HepG2 (cell line): ENCODE results near the gene HOXA7. TPM values are rescaled to one million over a fixed set of nuclear protein-coding genes. Genes with fewer than 3 reads are reported as not detected.
A peak's percentile ranks its signal among the peaks of the same experiment; 100 is the strongest.

Experiments
- ATAC-seq: fragments of 200-7000 bp; cut with Tn5 transposase; 3 replicates; pipeline ENCODE4 v1.9.1; 2020; ENCODE audit warnings: mild to moderate bottlenecking, moderate library complexity
- BruUV-seq: library from RNA; stranded (reverse); fragments of 400-500 nt; replicated peaks from 2 replicates; lab custom pipeline; 2021; lab: Mats Ljungman, UMichigan
- CTCF ChIA-PET: fragments of 300-600 bp; formaldehyde crosslinking; extraction: SDS; loops from one replicate; lab custom pipeline; 2021; ENCODE audit warnings: low total read pairs, inconsistent platforms, low intra/inter-chr PET ratio; lab: Yijun Ruan, JAX
- POLR2A ChIA-PET: fragments of 350-600 bp; sonication (Branson Sonifier 250); formaldehyde crosslinking; loops from one replicate; lab custom pipeline; 2020; ENCODE audit warnings: antibody characterized with exemption, inconsistent platforms; lab: Yijun Ruan, JAX
- DNase-seq: peaks from one replicate; pipeline ENCODE4 v3.0.0-alpha.2; 2015; ENCODE audit warnings: low spot score
- FAIRE-seq: peaks from 3 replicates; lab custom pipeline; 2011; peaks lifted over from hg19 to GRCh38; lab: Jason Lieb, UNC
- H2AFZ ChIP-seq: one replicate; pipeline ENCODE4 v1.6.1; 2011; ENCODE audit warnings: low read length, inconsistent platforms
- H3K27ac ChIP-seq: fragments of 300-600 bp; 3 replicates; pipeline ENCODE4 v1.8.0; 2011; ENCODE audit warnings: mixed run types, mild to moderate bottlenecking, mixed read lengths, low read length, inconsistent platforms; ENCODE audit not compliant: insufficient read depth; ENCODE audit errors: extremely low read length
- H3K27me3 ChIP-seq, 2 experiments: fragments of 200-600 bp in 1 of 2; 2 replicates in 1 of 2; 3 replicates in 1 of 2; pipeline versions ENCODE4 v1.6.0 to v1.8.0; 2011; ENCODE audit warnings: low read length in 2 of 2, mild to moderate bottlenecking in 2 of 2, moderate library complexity in 2 of 2, inconsistent platforms in 1 of 2; ENCODE audit not compliant: insufficient read depth in 2 of 2, control insufficient read depth in 1 of 2
- H3K36me3 ChIP-seq, 2 experiments: fragments of 200-600 bp in 1 of 2; replicated peaks in 1 of 2; 2 replicates in 1 of 2; 3 replicates in 1 of 2; pipeline versions ENCODE4 v1.5.1 to v1.8.0; 2011; ENCODE audit warnings: low read length in 2 of 2, inconsistent platforms in 1 of 2; ENCODE audit not compliant: insufficient read depth in 2 of 2, control insufficient read depth in 1 of 2
- H3K4me1 ChIP-seq: 2 replicates; pipeline ENCODE4 v1.5.1; 2012; ENCODE audit warnings: low read length, inconsistent platforms; ENCODE audit not compliant: insufficient read depth
- H3K4me2 ChIP-seq: 2 replicates; pipeline ENCODE4 v1.6.0; 2011; ENCODE audit warnings: low read depth, low read length, inconsistent platforms
- H3K4me3 ChIP-seq, 3 experiments: fragments of 200-600 bp in 1 of 3; sonication (generic), shearing (Covaris generic) in 1 of 3; replicated peaks in 1 of 3; 2 replicates each; pipeline ENCODE4 v1.5.1; 2011 to 2016; ENCODE audit warnings: low read length in 3 of 3, inconsistent platforms in 2 of 3, low read depth in 2 of 3, mild to moderate bottlenecking in 2 of 3, control low read depth in 1 of 3, mixed read lengths in 1 of 3; ENCODE audit not compliant: insufficient read depth in 1 of 3
- H3K79me2 ChIP-seq: one replicate; pipeline ENCODE4 v1.6.1; 2011; ENCODE audit warnings: low read length, inconsistent platforms; ENCODE audit not compliant: insufficient read depth
- H3K9ac ChIP-seq: 2 replicates; pipeline ENCODE4 v1.6.0; 2011; ENCODE audit warnings: mild to moderate bottlenecking, low read depth, low read length, inconsistent platforms; ENCODE audit not compliant: insufficient read depth
- H3K9me3 ChIP-seq: 2 replicates; pipeline ENCODE4 v1.5.1; 2012; ENCODE audit warnings: mild to moderate bottlenecking, low read length
- H4K20me1 ChIP-seq: 2 replicates; pipeline ENCODE4 v1.6.0; 2011; ENCODE audit warnings: inconsistent platforms, mild to moderate bottlenecking, low read length, moderate library complexity; ENCODE audit not compliant: insufficient read depth
- ELF4 ChIP-seq: sonication (generic); formaldehyde crosslinking; IDR thresholded peaks from 2 replicates; pipeline ENCODE4 v1.5.0; 2020; ENCODE audit warnings: missing genetic modification reagents, mild to moderate bottlenecking, moderate library complexity, borderline replicate concordance
- KAT2B ChIP-seq: fragments of 150-350 bp; IDR thresholded peaks from 2 replicates; pipeline ENCODE4 v1.6.1; 2014; ENCODE audit warnings: low read depth, low read length, borderline replicate concordance
- NR2F1 ChIP-seq, 2 experiments: fragments of 450-650 bp in 1 of 2; formaldehyde crosslinking in 1 of 2; IDR thresholded peaks; 2 replicates each; pipeline versions ENCODE4 v1.5.0 to v1.6.1; 2016 to 2020; ENCODE audit warnings: mild to moderate bottlenecking in 1 of 2, missing compliant biosample characterization in 1 of 2, missing genetic modification reagents in 1 of 2, moderate library complexity in 1 of 2
- PITX1 ChIP-seq: sonication (generic); formaldehyde crosslinking; IDR thresholded peaks from 2 replicates; pipeline ENCODE4 v1.5.1; 2020; ENCODE audit warnings: mild to moderate bottlenecking, missing genetic modification reagents
- RFX3 ChIP-seq: IDR thresholded peaks from 2 replicates; pipeline ENCODE4 v1.6.1; 2016; ENCODE audit warnings: missing biosample characterization, missing genetic modification reagents
- RNF2 ChIP-seq: fragments of 450-650 bp; conservative IDR thresholded peaks from 2 replicates; pipeline ENCODE4 v1.6.1; 2016; ENCODE audit warnings: low read depth
- SRY ChIP-seq: sonication (generic); formaldehyde crosslinking; IDR thresholded peaks from 2 replicates; pipeline ENCODE4 v1.8.0; 2022; ENCODE audit warnings: mild to moderate bottlenecking, missing genetic modification reagents
- WGBS: methylation state at CpG from one replicate; pipeline ENCODE4 v1.1.6; 2017; ENCODE audit warnings: low lambda C conversion rate; 5-methylcytosine and 5-hydroxymethylcytosine counted together
- in situ Hi-C: cut with HindIII; loops from 2 replicates; pipeline ENCODE4 v1.10.0; 2017; ENCODE audit warnings: low pct_unique_long_range_greater_than_20kb; ENCODE audit not compliant: extremely low pct_ligation_motif_present
- intact Hi-C: fragments of 100-400 bp; cut with micrococcal nuclease; formaldehyde crosslinking; loops from one replicate; pipeline ENCODE4 v1.10.0; 2022; ENCODE audit not compliant: unreplicated experiment
- polyA plus RNA-seq, 8 experiments: library from polyadenylated mRNA; depleted of rRNA in 3 of 8; stranded (reverse) in 7 of 8; unstranded in 1 of 8; fragments of >200 nt; fragmentation: Illumina TruSeq in 4 of 8; extraction: Trizol in 4 of 8; gene quantifications; 2 replicates each; pipeline versions ENCODE4 v1.2.1 to v1.2.3, GENCODE V29; 2011 to 2016; ENCODE audit warnings: low read depth in 4 of 8, missing spikeins in 1 of 8, mixed read lengths in 1 of 8; ENCODE audit not compliant: insufficient read depth in 1 of 8
- total RNA-seq, 5 experiments: library from RNA; depleted of rRNA; stranded (reverse); fragments of >200 nt; fragmentation: Illumina TruSeq; extraction: Trizol; gene quantifications; 2 replicates each; pipeline ENCODE4 v1.2.3, GENCODE V29; 2016; ENCODE audit warnings: low read depth in 1 of 5
- TF ChIP-seq, protein P1 (sequence below): sonication (generic); formaldehyde crosslinking; IDR thresholded peaks from 2 replicates; pipeline ENCODE4 v1.5.0; 2020; ENCODE audit warnings: missing genetic modification reagents, mild to moderate bottlenecking, borderline replicate concordance
- TF ChIP-seq, protein P2 (sequence below): sonication (generic); formaldehyde crosslinking; IDR thresholded peaks from 2 replicates; pipeline ENCODE4 v1.4.0; 2020; ENCODE audit warnings: missing genetic modification reagents
- TF ChIP-seq, protein P3 (sequence below): sonication (generic); formaldehyde crosslinking; IDR thresholded peaks from 2 replicates; pipeline ENCODE4 v1.5.1; 2020; ENCODE audit warnings: missing genetic modification reagents, mild to moderate bottlenecking, borderline replicate concordance

HOXA7 gene
- total and polyA plus RNA-seq, 2 of the 13 experiments (the other 11 are each of a cell fraction or from before 2014, with no cell fraction given) = 0.05 TPM; not detected in 1

DNA sequence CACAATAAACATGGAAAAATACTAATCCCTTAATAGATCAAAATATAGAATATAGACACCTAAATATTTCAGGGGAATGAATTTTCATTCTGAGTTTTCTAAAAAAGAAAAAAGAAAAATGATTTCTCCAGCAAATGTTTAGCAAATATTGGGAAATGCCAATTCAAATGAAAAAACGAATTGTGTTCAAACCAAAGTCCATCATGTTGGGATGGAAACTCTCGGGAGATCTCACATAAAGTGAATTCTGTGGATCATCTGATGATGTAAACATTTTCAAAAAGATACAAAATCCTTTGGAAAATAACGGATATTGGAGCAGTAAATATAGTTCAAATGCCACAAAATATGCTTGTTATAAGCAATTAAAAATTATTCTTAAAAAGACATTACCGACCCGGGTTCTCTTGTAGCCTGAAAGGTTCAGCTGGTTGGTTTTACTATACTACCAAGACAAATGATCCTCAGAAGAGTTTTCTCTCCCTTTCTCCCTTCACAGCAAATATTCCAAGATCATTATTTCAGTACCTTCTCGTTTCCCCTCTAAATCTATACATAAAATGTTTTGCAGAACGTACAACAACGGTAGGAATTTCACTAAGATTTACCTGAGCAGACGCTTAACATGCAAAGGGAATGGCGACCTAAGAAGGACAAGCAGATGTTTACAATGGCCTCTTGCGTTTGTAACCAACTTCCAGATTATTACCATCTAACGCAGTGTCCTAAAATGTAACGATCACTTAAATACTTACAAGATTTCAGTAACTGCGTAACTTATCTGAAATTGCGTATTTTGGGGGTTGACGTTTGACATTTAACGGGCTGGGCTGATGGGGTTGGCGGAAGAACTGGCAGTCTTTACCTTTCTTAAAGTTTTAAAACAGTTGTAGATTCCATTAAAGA is 40.9 kb upstream of the HOXA7 start:
- Histone ChIP-seq H3K4me3 (no peak overlapping the region), H3K27me3 (peaks cover 6 to 61% of the 10 kb centered on the region in 2 experiments), H3K4me2 (no peak overlapping the region), H4K20me1 (peaks cover 3% of the 10 kb centered on the region; the same call in 1 of the 2 replicates), H3K4me1 (peaks cover 35% of the 10 kb centered on the region), H3K9me3 (no peaks in the 10 kb centered on the region), H3K9ac (no peak overlapping the region), H3K36me3 (no peaks in the 10 kb centered on the region), H3K79me2 (no peaks in the 10 kb centered on the region), H2AFZ (no peak overlapping the region), H3K27ac (no peak overlapping the region)
- DNase-seq = no peak
- intact Hi-C loops = loop anchor here (5.0 to 10.0 kb wide), 2 partner anchors 407 to 575 kb away; no protein-coding TSS in a partner anchor
- CTCF ChIA-PET = interaction anchor here (1.5 to 2.8 kb wide), 3 partner anchors 724 to 823 kb away, joined by 4 to 22 read pairs (median 17); no protein-coding TSS in a partner anchor
- in situ Hi-C loops = no loop called here
- ATAC-seq = no peak
- BruUV-seq = no TSS peak
- 59% methylated on average over 18 of the region's 18 CpGs for WGBS
- POLR2A ChIA-PET = no interaction called here
- FAIRE-seq = no peak
- TF ChIP-seq KAT2B = no peak
- TF ChIP-seq RNF2 = 0 out of 2 replicates have a peak, but pooled peaks have one; percentile 34

DNA sequence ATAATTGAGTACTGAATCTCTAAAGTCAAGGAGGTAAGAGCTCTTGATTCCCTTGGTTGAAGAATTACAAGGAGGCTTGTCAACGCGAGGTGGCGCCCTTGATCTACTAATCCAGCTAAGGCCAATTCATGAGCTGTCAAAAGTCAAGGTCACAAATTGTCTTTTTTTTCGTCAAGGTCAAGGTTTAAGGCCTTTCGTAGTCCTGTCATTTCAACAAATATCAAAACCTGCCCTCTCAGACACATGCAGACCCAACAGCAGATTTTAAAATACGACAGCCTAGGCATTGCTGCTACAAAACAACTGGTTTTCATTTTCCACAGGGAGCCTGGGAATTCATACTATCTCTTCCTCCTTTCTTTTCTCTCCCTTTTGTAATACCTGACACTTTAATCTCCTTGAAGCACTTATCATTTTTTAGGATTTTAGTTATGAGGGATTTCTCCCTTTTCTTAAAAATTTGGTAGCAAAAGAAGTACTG is 39.9 kb upstream of the HOXA7 start:
- in situ Hi-C loops (no loop called here), intact Hi-C loops (loop anchor here (1.0 to 10.0 kb wide), 5 partner anchors 380 to 824 kb away; no protein-coding TSS in a partner anchor)
- H3K79me2 ChIP-seq = no peaks in the 10 kb centered on the region
- POLR2A ChIA-PET = interaction anchor here (1.1 kb wide), 1 partner anchor 421 kb away, joined by 4 read pairs; no protein-coding TSS in a partner anchor
- peaks cover 7 to 61% of the 10 kb centered on the region in 2 experiments for H3K27me3 ChIP-seq
- peaks cover 3% of the 10 kb centered on the region; the same call in 1 of the 2 replicates for H4K20me1 ChIP-seq
- H3K9ac ChIP-seq = no peak overlapping the region
- CTCF ChIA-PET = interaction anchor here (1.2 to 2.8 kb wide), 4 partner anchors 725 to 882 kb away, joined by 4 to 22 read pairs (median 11); no protein-coding TSS in a partner anchor
- no peak for ATAC-seq
- DNase-seq = peak; percentile 54
- FAIRE-seq = peak; percentile 76
- 2% methylated on average over 6 of the region's 6 CpGs for WGBS
- H2AFZ ChIP-seq = no peak overlapping the region
- no peak overlapping the region for H3K27ac ChIP-seq
- H3K4me3 ChIP-seq = no peak overlapping the region
- no peaks in the 10 kb centered on the region for H3K36me3 ChIP-seq
- no TSS peak for BruUV-seq
- no peak overlapping the region for H3K4me2 ChIP-seq
- H3K4me1 ChIP-seq = peaks cover 27% of the 10 kb centered on the region
- no peaks in the 10 kb centered on the region for H3K9me3 ChIP-seq
- TF ChIP-seq, protein P1, sequence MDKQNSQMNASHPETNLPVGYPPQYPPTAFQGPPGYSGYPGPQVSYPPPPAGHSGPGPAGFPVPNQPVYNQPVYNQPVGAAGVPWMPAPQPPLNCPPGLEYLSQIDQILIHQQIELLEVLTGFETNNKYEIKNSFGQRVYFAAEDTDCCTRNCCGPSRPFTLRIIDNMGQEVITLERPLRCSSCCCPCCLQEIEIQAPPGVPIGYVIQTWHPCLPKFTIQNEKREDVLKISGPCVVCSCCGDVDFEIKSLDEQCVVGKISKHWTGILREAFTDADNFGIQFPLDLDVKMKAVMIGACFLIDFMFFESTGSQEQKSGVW (CRISPR knock-in tag) = no peak
- TF ChIP-seq PITX1 (CRISPR knock-in tag) (0 out of 2 replicates have a peak, but pooled peaks have one; percentile 18), SRY (CRISPR knock-in tag) (no peak), RFX3 (CRISPR knock-in tag) (no peak), NR2F1 (CRISPR knock-in tag; IDR thresholded peaks at IDR 0.05) (peak in 1 of 2 experiments; percentile 52; a peak in 1 of 4 replicates), ELF4 (CRISPR knock-in tag) (no peak)
- TF ChIP-seq, protein P2, sequence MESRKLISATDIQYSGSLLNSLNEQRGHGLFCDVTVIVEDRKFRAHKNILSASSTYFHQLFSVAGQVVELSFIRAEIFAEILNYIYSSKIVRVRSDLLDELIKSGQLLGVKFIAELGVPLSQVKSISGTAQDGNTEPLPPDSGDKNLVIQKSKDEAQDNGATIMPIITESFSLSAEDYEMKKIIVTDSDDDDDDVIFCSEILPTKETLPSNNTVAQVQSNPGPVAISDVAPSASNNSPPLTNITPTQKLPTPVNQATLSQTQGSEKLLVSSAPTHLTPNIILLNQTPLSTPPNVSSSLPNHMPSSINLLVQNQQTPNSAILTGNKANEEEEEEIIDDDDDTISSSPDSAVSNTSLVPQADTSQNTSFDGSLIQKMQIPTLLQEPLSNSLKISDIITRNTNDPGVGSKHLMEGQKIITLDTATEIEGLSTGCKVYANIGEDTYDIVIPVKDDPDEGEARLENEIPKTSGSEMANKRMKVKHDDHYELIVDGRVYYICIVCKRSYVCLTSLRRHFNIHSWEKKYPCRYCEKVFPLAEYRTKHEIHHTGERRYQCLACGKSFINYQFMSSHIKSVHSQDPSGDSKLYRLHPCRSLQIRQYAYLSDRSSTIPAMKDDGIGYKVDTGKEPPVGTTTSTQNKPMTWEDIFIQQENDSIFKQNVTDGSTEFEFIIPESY (CRISPR knock-in tag) = no peak
- TF ChIP-seq, protein P3, sequence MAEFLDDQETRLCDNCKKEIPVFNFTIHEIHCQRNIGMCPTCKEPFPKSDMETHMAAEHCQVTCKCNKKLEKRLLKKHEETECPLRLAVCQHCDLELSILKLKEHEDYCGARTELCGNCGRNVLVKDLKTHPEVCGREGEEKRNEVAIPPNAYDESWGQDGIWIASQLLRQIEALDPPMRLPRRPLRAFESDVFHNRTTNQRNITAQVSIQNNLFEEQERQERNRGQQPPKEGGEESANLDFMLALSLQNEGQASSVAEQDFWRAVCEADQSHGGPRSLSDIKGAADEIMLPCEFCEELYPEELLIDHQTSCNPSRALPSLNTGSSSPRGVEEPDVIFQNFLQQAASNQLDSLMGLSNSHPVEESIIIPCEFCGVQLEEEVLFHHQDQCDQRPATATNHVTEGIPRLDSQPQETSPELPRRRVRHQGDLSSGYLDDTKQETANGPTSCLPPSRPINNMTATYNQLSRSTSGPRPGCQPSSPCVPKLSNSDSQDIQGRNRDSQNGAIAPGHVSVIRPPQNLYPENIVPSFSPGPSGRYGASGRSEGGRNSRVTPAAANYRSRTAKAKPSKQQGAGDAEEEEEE = no peak
